Endothelial cell of umbilical vein (primary cell): ENCODE results near the gene BEND5. TPM values are rescaled to one million over a fixed set of nuclear protein-coding genes. Genes with fewer than 3 reads are reported as not detected.

ENCODE experiments used
- BruUV-seq: library from RNA; stranded (reverse); fragments of 400-500 nt; replicated peaks from 2 replicates; lab custom pipeline; 2021; lab: Mats Ljungman, UMichigan
- CTCF ChIA-PET: fragments of 300-600, 350-600 bp; sonication (Branson Sonifier 250); formaldehyde crosslinking; loops from one replicate; lab custom pipeline; 2021; ENCODE audit warnings: antibody characterized with exemption, inconsistent platforms; lab: Charles Lee
- POLR2A ChIA-PET: fragments of 300-600, 350-600 bp; sonication (Branson Sonifier 250); formaldehyde crosslinking; loops from one replicate; lab custom pipeline; 2021; ENCODE audit warnings: antibody characterized with exemption, inconsistent platforms; lab: Charles Lee
- DNase-seq: peaks from one replicate; pipeline ENCODE4 v3.0.0-alpha.2; 2011; ENCODE audit warnings: low read depth, low spot score
- FAIRE-seq: peaks from 2 replicates; lab custom pipeline; 2011; peaks lifted over from hg19 to GRCh38; lab: Jason Lieb, UNC
- H2AFZ ChIP-seq: 2 replicates; pipeline ENCODE4 v1.6.0; 2012; ENCODE audit warnings: low read depth, low read length, control low read depth, inconsistent platforms
- H3K27ac ChIP-seq: 2 replicates; pipeline ENCODE4 v1.5.1; 2011; ENCODE audit warnings: low read depth, mild to moderate bottlenecking, control low read depth, low read length, moderate library complexity; ENCODE audit not compliant: insufficient read depth
- H3K27me3 ChIP-seq, 2 experiments: 2 replicates each; pipeline versions ENCODE4 v1.6.0 to v1.6.1; 2011; ENCODE audit warnings: low read length in 2 of 2, mixed read lengths in 1 of 2; ENCODE audit not compliant: control insufficient read depth in 2 of 2, insufficient read depth in 2 of 2
- H3K36me3 ChIP-seq, 2 experiments: 2 replicates in 1 of 2; 3 replicates in 1 of 2; pipeline ENCODE4 v1.5.1; 2011; ENCODE audit warnings: low read length in 2 of 2, mild to moderate bottlenecking in 1 of 2, moderate library complexity in 1 of 2; ENCODE audit not compliant: control insufficient read depth in 2 of 2, insufficient read depth in 2 of 2; ENCODE audit errors: extremely low read depth in 1 of 2
- H3K4me1 ChIP-seq: 3 replicates; pipeline ENCODE4 v1.5.1; 2011; ENCODE audit warnings: mild to moderate bottlenecking, low read length; ENCODE audit not compliant: control insufficient read depth, insufficient read depth; ENCODE audit errors: extremely low read depth
- H3K4me2 ChIP-seq: 2 replicates; pipeline ENCODE4 v1.6.1; 2011; ENCODE audit warnings: low read length, control low read depth, mixed read lengths; ENCODE audit not compliant: insufficient read depth
- H3K4me3 ChIP-seq, 3 experiments: fragments of 200-600 bp in 1 of 3; sonication (generic), shearing (Covaris generic) in 1 of 3; replicated peaks in 1 of 3; 2 replicates each; pipeline ENCODE4 v1.5.1; 2011 to 2016; ENCODE audit warnings: control low read depth in 3 of 3, low read length in 3 of 3, mild to moderate bottlenecking in 2 of 3, inconsistent platforms in 1 of 3, low read depth in 1 of 3, moderate library complexity in 1 of 3; ENCODE audit not compliant: insufficient read depth in 1 of 3
- H3K79me2 ChIP-seq: 2 replicates; pipeline ENCODE4 v1.6.0; 2012; ENCODE audit warnings: low read length, inconsistent platforms; ENCODE audit not compliant: control insufficient read depth, insufficient read depth
- H3K9ac ChIP-seq: replicated peaks from 2 replicates; pipeline ENCODE3; 2011; ENCODE audit warnings: low read length, control low read depth; ENCODE audit not compliant: insufficient read depth; ENCODE audit errors: extremely low read depth
- H3K9me1 ChIP-seq: replicated peaks from 3 replicates; pipeline ENCODE4 v1.6.0; 2011; ENCODE audit warnings: mild to moderate bottlenecking, low read length; ENCODE audit not compliant: control insufficient read depth, insufficient read depth; ENCODE audit errors: extremely low read depth
- H3K9me3 ChIP-seq: replicated peaks from 2 replicates; pipeline ENCODE4 v1.5.1; 2012; ENCODE audit warnings: low read length, inconsistent platforms; ENCODE audit not compliant: control insufficient read depth, insufficient read depth
- H4K20me1 ChIP-seq: replicated peaks from 2 replicates; pipeline ENCODE3; 2011; ENCODE audit warnings: mild to moderate bottlenecking, low read length; ENCODE audit not compliant: control insufficient read depth, insufficient read depth; ENCODE audit errors: extremely low read depth
- CTCF ChIP-seq, 2 donors: IDR thresholded peaks; 1 replicate in 1 of 2; 2 replicates in 1 of 2; pipeline ENCODE4 v1.5.1; 2011; ENCODE audit warnings: low read length in 2 of 2, mild to moderate bottlenecking in 2 of 2, moderate library complexity in 2 of 2, control low read depth in 1 of 2, inconsistent platforms in 1 of 2, low read depth in 1 of 2; ENCODE audit not compliant: insufficient read depth in 1 of 2; ENCODE audit errors: extremely low read depth in 1 of 2
- EZH2 ChIP-seq: IDR thresholded peaks from 2 replicates; pipeline ENCODE4 v1.6.1; 2012; ENCODE audit warnings: borderline replicate concordance, low read depth, mild to moderate bottlenecking, moderate library complexity, low read length, inconsistent platforms; ENCODE audit not compliant: severe bottlenecking
- FOS ChIP-seq: IDR thresholded peaks from 2 replicates; pipeline ENCODE4 v1.6.1; 2011; ENCODE audit warnings: mild to moderate bottlenecking, low read length, moderate library complexity, borderline replicate concordance; ENCODE audit not compliant: insufficient read depth
- GATA2 ChIP-seq: IDR thresholded peaks from 2 replicates; pipeline ENCODE4 v1.7.0; 2011; ENCODE audit warnings: low read depth, mild to moderate bottlenecking, moderate library complexity, mixed read lengths, low read length; ENCODE audit not compliant: insufficient read length, insufficient read depth
- JUN ChIP-seq: IDR thresholded peaks from 2 replicates; pipeline ENCODE4 v1.6.1; 2011; ENCODE audit warnings: borderline replicate concordance, low read depth; ENCODE audit not compliant: insufficient read length, insufficient read depth
- MAX ChIP-seq: IDR thresholded peaks from 2 replicates; pipeline ENCODE4 v1.6.1; 2011; ENCODE audit not compliant: insufficient read depth, insufficient read length
- MYC ChIP-seq: IDR thresholded peaks from one replicate; pipeline ENCODE4 v1.6.1; 2011; ENCODE audit warnings: mild to moderate bottlenecking, low read depth, low read length
- POLR2A ChIP-seq: IDR thresholded peaks from 2 replicates; pipeline ENCODE4 v1.6.1; 2012; ENCODE audit warnings: low read depth, mild to moderate bottlenecking, control low read depth, low read length
- POLR2AphosphoS5 ChIP-seq: IDR thresholded peaks from 2 replicates; pipeline ENCODE4 v1.6.1; 2012; ENCODE audit warnings: low read depth, mild to moderate bottlenecking, control low read depth, low read length, moderate library complexity; ENCODE audit not compliant: insufficient read depth
- dilution Hi-C: fragments of 300-500 bp; cut with MboI; formaldehyde crosslinking; loops from one replicate; pipeline ENCODE4 v1.15.0; 2019; ENCODE audit warnings: low sequenced_read_pairs; ENCODE audit not compliant: extremely low pct_ligation_motif_present
- intact Hi-C: fragments of 100-400 bp; cut with micrococcal nuclease; formaldehyde crosslinking; loops from one replicate; pipeline ENCODE4 v1.10.0; 2022
- polyA plus RNA-seq, 4 experiments: library from polyadenylated mRNA; depleted of rRNA in 3 of 4; stranded (reverse) in 3 of 4; unstranded in 1 of 4; fragments of >200 nt; gene quantifications; 2 replicates each; pipeline versions ENCODE4 v1.2.1 to v1.2.3, GENCODE V29; 2011 to 2012; ENCODE audit warnings: missing spikeins in 1 of 4
- total RNA-seq: library from RNA; stranded (reverse); gene quantifications from 2 replicates; pipeline ENCODE4 v1.2.3, GENCODE V29; 2021

Gene BEND5
- total and polyA plus RNA-seq, 2 donors (not counting 3 experiments of a cell fraction or from before 2014, with no cell fraction given): not detected

- H3K79me2 ChIP-seq: no peaks in the 10 kb centered on the region
- H3K9me3 ChIP-seq: no peaks in the 10 kb centered on the region
- no peak overlapping the region for H3K4me3 ChIP-seq
- H3K9ac ChIP-seq: no peak overlapping the region
- FAIRE-seq (no peak), DNase-seq (no peak)
- no peak overlapping the region for H3K27ac ChIP-seq
- H4K20me1 ChIP-seq: no peaks in the 10 kb centered on the region
- intact Hi-C loops: no loop called here
- no peaks in the 10 kb centered on the region for H3K4me1 ChIP-seq
- H2AFZ ChIP-seq: no peak overlapping the region
- no peaks in the 10 kb centered on the region for H3K9me1 ChIP-seq
- no peak overlapping the region for H3K4me2 ChIP-seq
- CTCF ChIA-PET: no interaction called here
- no peaks in the 10 kb centered on the region for H3K27me3 ChIP-seq
- dilution Hi-C loops: no loop called here
- no peaks in the 10 kb centered on the region for H3K36me3 ChIP-seq
- POLR2A ChIA-PET: no interaction called here
- BruUV-seq: no TSS peak
- no peak for TF ChIP-seq EZH2
- TF ChIP-seq GATA2: no peak
- TF ChIP-seq MAX: no peak
- TF ChIP-seq JUN: no peak
- no peak for TF ChIP-seq CTCF (IDR thresholded peaks at IDR 0.05; ENCODE audit: extremely low read depth in 1 of 2, insufficient read depth in 1 of 2, low read depth in 1 of 2, low read length in 2 of 2)
- TF ChIP-seq POLR2AphosphoS5: no peak
- no peak for TF ChIP-seq MYC
- TF ChIP-seq POLR2A: no peak
- TF ChIP-seq FOS: no peak
Observed at GRCh38 chr1:48765335-48765734, 11.4 kb downstream of the BEND5 start.
